ENCODE measurements around the gene HIF3A. TPM values are rescaled to one million over a fixed set of nuclear protein-coding genes. Genes with fewer than 3 reads are reported as not detected.

The HIF3A gene
- total RNA-seq, 4 donors from 2014 or later, result 21.5 to 212 (median 103) TPM

GRCh38 chr19:46357846-46358583 is 61.2 kb downstream of the HIF3A start:
- no peaks in the 10 kb centered on the region for H3K9me3 ChIP-seq
- no peak for DNase-seq
- H3K4me1 ChIP-seq, result no peaks in the 10 kb centered on the region
- H3K27me3 ChIP-seq, result no peaks in the 10 kb centered on the region
- intact Hi-C loops (cut with DNase I; ENCODE audit: low total_unique reads), result no loop called here
- H3K4me3 ChIP-seq, result no peak overlapping the region
- no peaks in the 10 kb centered on the region for H3K36me3 ChIP-seq
- H3K27ac ChIP-seq, result no peak overlapping the region
- no peak for TF ChIP-seq POLR2A (IDR thresholded peaks at IDR 0.05)
- no peak for TF ChIP-seq CTCF (IDR thresholded peaks at IDR 0.05)

GRCh38 chr19:46361915-46362314 is 65.1 kb downstream of the HIF3A start:
- Histone ChIP-seq H3K9me3 (no peaks in the 10 kb centered on the region), H3K36me3 (no peaks in the 10 kb centered on the region)
- intact Hi-C loops (cut with DNase I; ENCODE audit: low total_unique reads), result no loop called here

GRCh38 chr19:46364359-46364758 is 67.5 kb downstream of the HIF3A start:
- no peaks in the 10 kb centered on the region for H3K36me3 ChIP-seq

More at GRCh38 chr19:46361915-46362314, 65.1 kb downstream of the HIF3A start:
- Histone ChIP-seq H3K27ac (no peak overlapping the region), H3K4me1 (no peaks in the 10 kb centered on the region), H3K4me3 (no peak overlapping the region), H3K27me3 (no peaks in the 10 kb centered on the region)
- TF ChIP-seq CTCF (IDR thresholded peaks at IDR 0.05), result no peak
- no peak for TF ChIP-seq POLR2A (IDR thresholded peaks at IDR 0.05)
- DNase-seq, result no peak

GRCh38 chr19:46365561-46365960 is 68.7 kb downstream of the HIF3A start:
- no peaks in the 10 kb centered on the region for H3K4me1 ChIP-seq
- H3K9me3 ChIP-seq, result no peaks in the 10 kb centered on the region
- no peak for DNase-seq
- no peak overlapping the region for H3K27ac ChIP-seq
- H3K4me3 ChIP-seq, result no peak overlapping the region
- intact Hi-C loops (cut with DNase I; ENCODE audit: low total_unique reads), result no loop called here
- TF ChIP-seq POLR2A (IDR thresholded peaks at IDR 0.05), result no peak
- no peak for TF ChIP-seq CTCF (IDR thresholded peaks at IDR 0.05)
- no peaks in the 10 kb centered on the region for H3K36me3 ChIP-seq
- no peaks in the 10 kb centered on the region for H3K27me3 ChIP-seq

More at GRCh38 chr19:46364359-46364758, 67.5 kb downstream of the HIF3A start:
- Histone ChIP-seq H3K4me3 (no peak overlapping the region), H3K9me3 (no peaks in the 10 kb centered on the region), H3K27ac (no peak overlapping the region), H3K4me1 (no peaks in the 10 kb centered on the region), H3K27me3 (no peaks in the 10 kb centered on the region)
- TF ChIP-seq POLR2A (IDR thresholded peaks at IDR 0.05) (no peak), CTCF (IDR thresholded peaks at IDR 0.05) (no peak)
- intact Hi-C loops (cut with DNase I; ENCODE audit: low total_unique reads), result no loop called here
- DNase-seq, result no peak

GRCh38 chr19:46366620-46367292 is 69.9 kb downstream of the HIF3A start:
- no peaks in the 10 kb centered on the region for H3K4me1 ChIP-seq
- no peaks in the 10 kb centered on the region for H3K36me3 ChIP-seq
- no peaks in the 10 kb centered on the region for H3K9me3 ChIP-seq
- H3K27ac ChIP-seq, result no peak overlapping the region
- intact Hi-C loops (cut with DNase I; ENCODE audit: low total_unique reads), result no loop called here
- TF ChIP-seq POLR2A (IDR thresholded peaks at IDR 0.05) (no peak), CTCF (IDR thresholded peaks at IDR 0.05) (no peak)
- no peak for DNase-seq
- H3K4me3 ChIP-seq, result no peak overlapping the region
- H3K27me3 ChIP-seq, result no peaks in the 10 kb centered on the region
